ENCODE data around the gene GMDS. TPM values are rescaled to one million over a fixed set of nuclear protein-coding genes. Genes with fewer than 3 reads are reported as not detected.

The GMDS gene
- total and polyA plus RNA-seq, 2 of the 13 experiments (the other 11 are each of a cell fraction or from before 2014, with no cell fraction given) = 64.4 to 112 TPM

DNA sequence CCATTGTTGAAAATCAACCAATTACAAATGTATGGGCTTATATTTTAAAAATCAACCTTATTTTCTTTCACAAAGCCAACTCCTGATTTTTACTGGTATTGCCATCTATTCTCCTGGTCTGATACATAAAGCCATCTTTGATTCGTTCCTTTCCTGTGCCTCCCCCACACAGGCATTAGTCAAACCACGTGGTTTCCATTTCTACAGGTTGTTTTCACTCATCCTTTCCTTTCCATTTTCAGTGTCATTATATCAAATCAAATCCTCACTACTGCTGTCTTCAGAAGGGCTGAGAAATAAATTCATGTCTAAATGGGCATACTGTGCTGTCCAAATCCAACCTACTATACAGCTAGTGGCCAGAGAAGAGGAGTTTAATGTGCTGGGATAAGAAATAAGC, 354.4 kb downstream of the GMDS start:
- WGBS (ENCODE audit: low lambda C conversion rate) = 94% methylated on average over 2 of the region's 2 CpGs
- intact Hi-C loops (cut with micrococcal nuclease; ENCODE audit: unreplicated experiment) = no loop called here
- peaks cover 1% of the 10 kb centered on the region for H3K4me1 ChIP-seq (ENCODE audit: insufficient read depth, low read length)

DNA sequence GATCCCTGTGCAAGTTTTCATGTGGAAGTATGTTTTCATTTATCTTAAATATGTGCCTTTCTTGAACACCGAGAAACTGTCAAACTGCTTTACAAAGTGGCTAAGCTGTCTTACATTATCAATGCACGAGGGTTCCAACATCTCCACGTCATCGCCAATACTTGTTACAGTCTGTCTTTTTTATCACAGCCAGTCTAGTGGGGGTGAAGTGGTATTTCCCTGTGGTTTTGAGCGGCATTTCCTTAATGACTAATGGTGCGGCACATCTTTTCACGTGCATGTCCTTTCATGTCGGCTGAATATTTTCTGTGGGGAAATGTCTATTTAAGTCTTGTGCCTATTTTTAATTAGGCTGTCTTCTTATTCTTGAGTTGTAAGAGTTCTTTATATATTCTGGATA, 355.3 kb downstream of the GMDS start:
- CTCF ChIA-PET (ENCODE audit: low intra/inter-chr PET ratio, low total read pairs) = no interaction called here
- Histone ChIP-seq H3K79me2 (ENCODE audit: insufficient read depth, low read length) (no peaks in the 10 kb centered on the region), H3K27ac (ENCODE audit: extremely low read length, insufficient read depth, low read length) (no peak overlapping the region), H3K4me1 (ENCODE audit: insufficient read depth, low read length) (peaks cover 9% of the 10 kb centered on the region), H3K4me3 (replicated peaks in 1 of 3; ENCODE audit: insufficient read depth in 1 of 3, low read depth in 2 of 3, low read length in 3 of 3) (no peak overlapping the region), H3K27me3 (ENCODE audit: control insufficient read depth in 1 of 2, insufficient read depth in 2 of 2, low read length in 2 of 2) (no peaks in the 10 kb centered on the region), H3K9me3 (ENCODE audit: low read length) (no peaks in the 10 kb centered on the region), H2AFZ (ENCODE audit: low read length) (no peak overlapping the region), H3K4me2 (ENCODE audit: low read depth, low read length) (no peak overlapping the region), H3K36me3 (replicated peaks in 1 of 2; ENCODE audit: control insufficient read depth in 1 of 2, insufficient read depth in 2 of 2, low read length in 2 of 2) (peaks cover 9 to 13% of the 10 kb centered on the region in 2 experiments; a peak in 3 of 5 replicates), H4K20me1 (ENCODE audit: insufficient read depth, low read length) (no peaks in the 10 kb centered on the region), H3K9ac (ENCODE audit: insufficient read depth, low read depth, low read length) (no peak overlapping the region)
- no peak for FAIRE-seq
- TF ChIP-seq MAZ (IDR thresholded peaks at IDR 0.05; ENCODE audit: borderline replicate concordance, low read depth, low read length) (no peak), MAZ (CRISPR knock-in tag; IDR thresholded peaks at IDR 0.05; ENCODE audit: low read depth) (no peak), ZNF292 (CRISPR knock-in tag; IDR thresholded peaks at IDR 0.05; ENCODE audit: borderline replicate concordance, low read depth) (no peak)
- TF ChIP-seq, protein P1, sequence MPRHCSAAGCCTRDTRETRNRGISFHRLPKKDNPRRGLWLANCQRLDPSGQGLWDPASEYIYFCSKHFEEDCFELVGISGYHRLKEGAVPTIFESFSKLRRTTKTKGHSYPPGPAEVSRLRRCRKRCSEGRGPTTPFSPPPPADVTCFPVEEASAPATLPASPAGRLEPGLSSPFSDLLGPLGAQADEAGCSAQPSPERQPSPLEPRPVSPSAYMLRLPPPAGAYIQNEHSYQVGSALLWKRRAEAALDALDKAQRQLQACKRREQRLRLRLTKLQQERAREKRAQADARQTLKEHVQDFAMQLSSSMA (CRISPR knock-in tag; IDR thresholded peaks at IDR 0.05) = no peak
- intact Hi-C loops (cut with micrococcal nuclease; ENCODE audit: unreplicated experiment) = no loop called here
- BruUV-seq (replicated peaks) = no TSS peak
- POLR2A ChIA-PET = no interaction called here
- DNase-seq (ENCODE audit: low spot score) = no peak
- 98% methylated on average over 8 of the region's 8 CpGs for WGBS (ENCODE audit: low lambda C conversion rate)
- no peak for ATAC-seq
- in situ Hi-C loops (cut with HindIII; ENCODE audit: extremely low pct_ligation_motif_present, low pct_unique_long_range_greater_than_20kb) = no loop called here

More for the DNA sequence above, 354.4 kb downstream of the GMDS start:
- no peak for TF ChIP-seq POGZ (CRISPR knock-in tag; IDR thresholded peaks at IDR 0.05)
- TF ChIP-seq, protein P2, sequence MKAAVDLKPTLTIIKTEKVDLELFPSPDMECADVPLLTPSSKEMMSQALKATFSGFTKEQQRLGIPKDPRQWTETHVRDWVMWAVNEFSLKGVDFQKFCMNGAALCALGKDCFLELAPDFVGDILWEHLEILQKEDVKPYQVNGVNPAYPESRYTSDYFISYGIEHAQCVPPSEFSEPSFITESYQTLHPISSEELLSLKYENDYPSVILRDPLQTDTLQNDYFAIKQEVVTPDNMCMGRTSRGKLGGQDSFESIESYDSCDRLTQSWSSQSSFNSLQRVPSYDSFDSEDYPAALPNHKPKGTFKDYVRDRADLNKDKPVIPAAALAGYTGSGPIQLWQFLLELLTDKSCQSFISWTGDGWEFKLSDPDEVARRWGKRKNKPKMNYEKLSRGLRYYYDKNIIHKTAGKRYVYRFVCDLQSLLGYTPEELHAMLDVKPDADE (CRISPR knock-in tag; IDR thresholded peaks at IDR 0.05) = no peak
- TF ChIP-seq SRSF4 (IDR thresholded peaks at IDR 0.05; ENCODE audit: low read depth, low read length, poor library complexity, severe bottlenecking) = no peak
- no peak overlapping the region for H3K4me2 ChIP-seq (ENCODE audit: low read depth, low read length)
- no peak overlapping the region for H3K27ac ChIP-seq (ENCODE audit: extremely low read length, insufficient read depth, low read length)
- ATAC-seq (no peak), FAIRE-seq (no peak), DNase-seq (ENCODE audit: low spot score) (no peak)
- H3K27me3 ChIP-seq (ENCODE audit: control insufficient read depth in 1 of 2, insufficient read depth in 2 of 2, low read length in 2 of 2) = no peaks in the 10 kb centered on the region
- no TSS peak for BruUV-seq (replicated peaks)
- no peaks in the 10 kb centered on the region for H3K79me2 ChIP-seq (ENCODE audit: insufficient read depth, low read length)
- CTCF ChIA-PET (ENCODE audit: low intra/inter-chr PET ratio, low total read pairs) = no interaction called here
- no peak overlapping the region for H2AFZ ChIP-seq (ENCODE audit: low read length)
- H3K9me3 ChIP-seq (ENCODE audit: low read length) = no peaks in the 10 kb centered on the region
- H3K36me3 ChIP-seq (replicated peaks in 1 of 2; ENCODE audit: control insufficient read depth in 1 of 2, insufficient read depth in 2 of 2, low read length in 2 of 2) = peaks cover 4 to 5% of the 10 kb centered on the region in 2 experiments; a peak in 2 of 5 replicates
- no peak overlapping the region for H3K9ac ChIP-seq (ENCODE audit: insufficient read depth, low read depth, low read length)
- POLR2A ChIA-PET = no interaction called here
- in situ Hi-C loops (cut with HindIII; ENCODE audit: extremely low pct_ligation_motif_present, low pct_unique_long_range_greater_than_20kb) = no loop called here
- no peak overlapping the region for H3K4me3 ChIP-seq (replicated peaks in 1 of 3; ENCODE audit: insufficient read depth in 1 of 3, low read depth in 2 of 3, low read length in 3 of 3)
- no peaks in the 10 kb centered on the region for H4K20me1 ChIP-seq (ENCODE audit: insufficient read depth, low read length)
